Sigmoid colon (tissue), 4 donors: ENCODE measurements around the gene NTPCR.

Source experiments
- CTCF ChIP-seq, 4 experiments: fragments of 450-650 bp in 3 of 4; fragments of 200-600 bp in 1 of 4; IDR thresholded peaks; one replicate each; pipeline ENCODE4 v1.5.1; 2016 to 2019; ENCODE audit warnings: antibody characterized with exemption in 4 of 4, mild to moderate bottlenecking in 3 of 4, moderate library complexity in 2 of 4
- EP300 ChIP-seq, 4 donors: sonication (generic); formaldehyde crosslinking; IDR thresholded peaks; one replicate each; pipeline ENCODE4 v1.6.1; 2017; ENCODE audit warnings: antibody characterized with exemption in 4 of 4
- POLR2A ChIP-seq, 2 donors: fragments of 450-650 bp; IDR thresholded peaks; one replicate each; pipeline ENCODE4 v1.6.1; 2016; ENCODE audit warnings: antibody characterized with exemption in 2 of 2, mild to moderate bottlenecking in 2 of 2, moderate library complexity in 2 of 2
- POLR2AphosphoS5 ChIP-seq, 4 donors: sonication (generic); formaldehyde crosslinking; IDR thresholded peaks; one replicate each; pipeline ENCODE4 v1.6.1; 2017; ENCODE audit warnings: antibody characterized with exemption in 4 of 4

GRCh38 chr1:232979558-232979957 is 29.1 kb downstream of the NTPCR start:
- no peak for TF ChIP-seq CTCF (IDR thresholded peaks at IDR 0.05)
- no peak for TF ChIP-seq POLR2AphosphoS5 (IDR thresholded peaks at IDR 0.05)
- no peak for TF ChIP-seq POLR2A (IDR thresholded peaks at IDR 0.05)
- TF ChIP-seq EP300 (IDR thresholded peaks at IDR 0.05): no peak
